GM19240 (cell line): ENCODE results near the gene FAM53B.

Experiments used
- DNase-seq: peaks from one replicate; pipeline ENCODE4 v3.0.0; 2011; ENCODE audit warnings: low spot score; ENCODE audit not compliant: insufficient read length

The FAM53B gene

GRCh38 chr10:124648738-124649137 is 95.4 kb downstream of the FAM53B start:
- no peak for DNase-seq

DNA sequence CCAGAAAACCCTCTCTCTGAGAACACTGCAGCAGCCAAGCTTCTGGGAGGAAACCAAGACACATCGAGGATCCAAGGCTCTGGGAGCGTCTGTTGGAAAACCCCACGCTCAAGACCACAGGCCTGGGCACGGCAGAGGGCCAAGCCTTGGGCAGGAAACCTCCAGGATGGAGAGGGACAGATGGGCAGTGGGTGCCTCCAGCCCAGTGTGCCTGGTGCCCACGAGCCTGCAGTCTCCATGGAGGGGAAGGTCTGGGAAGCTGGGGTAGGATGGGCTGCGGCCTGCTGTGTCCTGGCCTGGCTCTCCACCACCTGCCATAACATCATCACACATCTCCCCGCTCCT is 96.1 kb downstream of the FAM53B start:
- DNase-seq: no peak

DNA sequence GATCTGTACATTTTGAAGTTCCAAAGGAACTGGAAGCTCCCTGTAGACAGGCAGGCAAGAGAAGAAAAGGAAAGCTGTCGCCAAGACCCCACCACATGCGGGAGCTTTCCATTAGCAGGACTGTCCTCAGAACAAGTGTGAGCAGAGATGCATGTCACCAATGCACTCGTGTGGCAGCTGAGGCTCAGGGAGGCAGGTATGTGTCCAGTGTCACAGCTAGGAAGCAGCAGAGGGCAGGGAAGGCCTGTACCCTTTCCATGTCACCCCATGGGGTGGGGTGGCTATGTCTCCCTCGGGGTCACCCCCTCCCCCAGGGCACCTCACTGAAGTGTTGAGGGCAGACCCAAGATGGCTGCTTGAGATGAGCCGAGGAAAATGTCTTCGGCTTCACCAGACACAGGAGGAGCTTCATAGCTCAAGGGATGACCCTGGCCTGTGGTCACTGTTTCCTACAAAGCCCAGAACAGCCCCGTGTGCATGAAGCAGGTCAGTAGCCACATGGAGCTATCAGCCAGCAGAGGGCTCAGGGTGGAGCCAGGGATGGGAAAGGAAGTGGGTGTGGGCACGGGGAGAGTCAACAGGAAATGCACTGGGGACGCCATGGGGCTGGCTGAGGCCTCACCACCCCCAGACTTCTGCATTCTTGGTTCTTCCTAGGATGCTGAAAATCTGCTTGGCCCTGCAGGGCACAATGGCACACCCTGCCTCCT is 96.6 kb downstream of the FAM53B start:
- DNase-seq: peak; percentile 77

DNA sequence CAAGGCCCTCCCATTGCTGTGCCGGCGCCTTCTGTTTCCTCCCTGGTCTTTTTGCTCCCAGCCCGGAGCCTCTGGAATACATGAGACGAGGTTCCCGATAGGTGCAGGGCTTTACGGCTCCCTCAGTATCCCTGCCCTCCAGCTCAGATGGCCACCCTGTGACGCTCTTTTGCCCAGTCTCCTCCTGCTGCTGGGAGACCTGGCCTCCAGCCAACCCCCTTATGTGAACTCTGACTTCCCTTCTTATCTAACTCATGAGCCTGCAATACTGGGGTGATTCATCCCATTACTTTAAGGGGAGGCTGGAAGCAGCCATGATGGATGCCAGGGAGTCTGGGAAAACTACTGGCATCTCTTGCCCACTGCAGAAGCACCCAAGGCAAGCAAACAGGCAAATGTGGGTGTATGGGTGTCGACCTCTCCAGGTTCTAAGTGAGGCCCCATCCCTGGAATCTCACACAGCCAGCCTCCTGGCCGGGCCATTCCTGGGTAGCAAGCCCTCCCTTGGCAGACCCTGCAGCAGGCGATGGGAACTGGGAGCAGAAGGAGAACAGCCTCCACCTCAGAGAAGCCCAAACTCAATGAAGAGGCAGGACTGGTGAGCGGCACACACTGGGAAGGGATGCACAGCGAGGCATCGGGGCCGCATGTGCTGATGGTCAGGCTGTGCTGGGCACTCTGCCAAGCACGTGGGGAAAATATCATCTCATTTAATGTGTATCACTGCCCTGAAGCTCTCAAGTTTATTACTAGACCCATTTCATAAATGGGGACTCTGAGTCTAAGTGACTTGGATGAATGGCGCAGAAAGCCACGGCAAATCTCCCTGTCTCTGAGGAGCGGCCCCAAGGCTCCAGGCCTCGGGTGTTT is 97.5 kb downstream of the FAM53B start:
- DNase-seq: no peak

GRCh38 chr10:124645467-124646095 is 98.6 kb downstream of the FAM53B start:
- DNase-seq: no peak

- DNase-seq: no peak
Observed at GRCh38 chr10:124644771-124645415, 99.3 kb downstream of the FAM53B start.

DNA sequence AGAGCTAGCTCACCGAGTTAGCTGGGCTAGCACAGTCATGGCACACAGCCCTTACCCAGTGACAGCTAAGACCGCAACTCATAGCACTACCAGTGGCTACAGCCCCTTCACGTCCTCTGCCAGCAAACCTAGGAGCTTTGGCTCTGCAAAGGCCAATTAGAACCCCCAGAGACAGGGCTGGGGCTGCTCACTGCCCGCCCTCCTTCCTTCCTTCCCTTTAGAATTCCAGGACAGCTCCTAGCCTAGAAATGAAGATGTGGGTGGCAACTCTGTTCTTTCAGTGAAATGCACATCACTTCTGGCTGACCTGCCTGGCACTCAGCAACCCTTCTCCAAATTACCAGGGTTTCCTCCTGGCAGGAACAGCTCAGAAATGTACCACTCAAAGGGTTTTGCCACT is 99.9 kb downstream of the FAM53B start:
- no peak for DNase-seq

DNA sequence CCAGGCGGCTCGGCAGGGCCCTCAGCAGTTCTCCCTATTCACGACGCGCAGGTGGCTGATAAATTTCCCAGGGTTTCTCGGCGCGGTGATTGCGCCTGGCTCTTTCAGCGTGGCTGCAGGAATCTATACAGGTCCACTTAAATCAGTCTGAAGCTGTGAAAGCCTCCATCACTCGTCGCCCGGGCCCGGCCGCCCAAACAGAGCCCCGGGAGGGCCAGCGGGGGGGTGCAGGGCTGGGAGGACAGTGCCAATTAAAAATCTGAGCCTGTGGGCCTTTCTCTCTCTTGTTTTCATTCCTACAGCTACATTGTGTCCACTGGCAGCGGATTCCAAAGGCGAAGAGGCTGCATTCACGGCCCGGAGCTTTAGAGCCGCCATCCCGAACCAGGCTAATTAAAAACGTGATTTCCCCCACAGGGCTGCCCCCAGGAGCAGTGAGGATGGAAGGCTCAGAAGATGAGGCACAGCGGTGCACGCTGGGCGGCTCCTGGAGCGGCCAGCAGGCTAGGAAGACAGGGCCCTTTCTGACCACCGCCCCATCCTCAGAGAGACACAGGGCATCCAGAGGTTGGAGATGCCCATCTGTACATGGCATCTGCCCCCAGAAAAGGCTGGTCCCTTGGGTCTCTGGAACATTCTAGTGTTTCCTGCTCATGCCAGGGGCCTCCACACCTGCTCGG is 100.7 kb downstream of the FAM53B start:
- DNase-seq: no peak

GRCh38 chr10:124642088-124642710 is 102.0 kb downstream of the FAM53B start:
- DNase-seq: no peak

GRCh38 chr10:124641282-124642087 is 102.7 kb downstream of the FAM53B start:
- DNase-seq: no peak

GRCh38 chr10:124640538-124641231 is 103.5 kb downstream of the FAM53B start:
- DNase-seq: no peak

DNA sequence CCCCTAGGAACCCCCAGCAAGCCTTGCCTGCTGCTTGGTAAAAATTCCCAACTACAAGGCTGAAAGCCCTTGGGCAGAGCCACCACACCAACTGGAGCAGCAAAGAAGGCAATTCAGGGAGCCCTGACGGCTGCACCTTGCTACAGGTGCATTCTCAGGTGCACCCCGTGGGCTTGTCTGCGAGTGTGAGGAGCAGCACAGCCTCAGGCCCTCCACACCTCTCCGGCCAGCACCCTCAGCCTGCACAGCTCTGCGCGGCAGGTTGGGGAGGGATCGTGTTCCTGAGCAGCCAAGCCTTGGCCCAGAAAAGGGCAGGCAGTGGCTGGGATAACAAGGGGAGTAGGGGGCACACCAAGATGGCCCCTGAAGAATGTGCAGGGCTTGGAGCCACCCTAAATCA is 104.1 kb downstream of the FAM53B start:
- no peak for DNase-seq

- DNase-seq: no peak
Observed at GRCh38 chr10:124639646-124640045, 104.5 kb downstream of the FAM53B start.

DNA sequence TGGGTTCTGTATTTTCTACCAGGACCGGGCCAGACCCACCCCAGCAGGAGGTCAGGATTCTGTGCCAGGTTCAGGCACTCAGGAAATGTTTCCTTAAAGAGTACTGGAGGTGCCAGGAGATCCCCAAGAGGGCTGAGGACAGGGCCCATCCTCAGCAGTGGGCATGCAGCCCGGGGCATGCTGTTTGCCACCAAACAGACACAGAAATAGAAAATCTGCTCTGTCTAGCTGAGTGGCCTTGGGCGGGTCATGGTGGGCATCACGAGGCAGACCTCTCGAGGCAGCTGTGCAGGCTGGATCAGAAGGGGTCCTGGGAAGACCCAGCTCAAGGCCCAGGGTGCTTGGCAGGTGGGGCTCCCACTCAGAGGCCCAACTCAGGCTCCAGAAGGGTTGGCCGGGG is 105.0 kb downstream of the FAM53B start:
- no peak for DNase-seq

DNA sequence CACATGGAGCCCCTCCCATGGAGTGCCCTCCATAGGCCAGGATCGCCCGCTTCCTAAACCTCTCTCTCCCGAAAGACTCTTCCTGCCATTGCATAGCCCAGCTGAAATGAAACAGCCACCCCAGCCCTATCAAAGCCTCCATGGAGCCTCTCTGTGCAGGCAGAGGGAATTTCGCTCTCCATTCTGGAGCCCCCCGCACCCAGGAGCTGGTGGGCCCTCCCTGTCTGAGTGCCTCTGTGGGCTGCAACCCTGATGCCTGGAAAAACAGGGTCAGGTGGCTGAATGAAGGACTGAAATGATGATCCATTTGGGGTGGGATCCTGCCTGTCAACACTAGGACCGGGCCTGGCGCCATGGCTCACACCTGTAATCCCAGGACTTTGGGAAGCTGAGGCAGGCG is 106.4 kb downstream of the FAM53B start:
- no peak for DNase-seq

- no peak for DNase-seq
Observed at GRCh38 chr10:124637091-124637700, 107.0 kb downstream of the FAM53B start.

DNA sequence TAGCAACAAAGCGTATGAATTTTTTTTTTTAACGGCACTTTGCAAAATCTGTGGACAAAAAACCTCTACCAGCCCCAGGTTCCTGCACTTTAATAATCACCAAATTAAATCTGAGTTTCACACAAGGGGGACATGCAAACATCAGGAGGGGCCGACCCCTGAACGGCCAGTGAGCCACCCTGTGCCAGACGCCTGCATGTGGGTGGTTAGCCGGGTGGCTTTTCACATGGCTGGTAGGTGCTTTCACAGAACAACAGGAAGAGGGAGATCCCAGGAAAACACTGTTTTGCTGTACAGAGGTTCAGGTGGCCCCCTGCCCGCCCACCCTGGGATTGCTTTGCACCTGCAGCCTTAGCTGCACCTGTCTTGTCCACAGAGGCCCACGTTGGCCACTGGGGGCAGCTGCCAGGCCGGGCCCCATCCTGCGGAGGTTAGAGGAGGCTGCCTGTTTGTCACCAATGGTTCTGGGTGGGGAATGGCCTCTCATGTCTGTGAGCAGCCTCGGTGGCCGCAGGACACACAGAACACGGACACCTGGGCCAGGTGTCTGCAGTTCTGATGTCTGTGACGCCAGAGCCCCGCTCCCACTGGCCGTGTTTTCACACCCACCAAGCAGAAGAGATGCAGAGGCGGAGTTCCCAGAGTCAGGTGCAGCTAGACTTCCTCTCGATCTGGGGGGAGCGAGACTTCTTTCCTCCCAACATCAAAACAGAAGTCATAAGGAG is 107.7 kb downstream of the FAM53B start:
- DNase-seq: no peak

DNA sequence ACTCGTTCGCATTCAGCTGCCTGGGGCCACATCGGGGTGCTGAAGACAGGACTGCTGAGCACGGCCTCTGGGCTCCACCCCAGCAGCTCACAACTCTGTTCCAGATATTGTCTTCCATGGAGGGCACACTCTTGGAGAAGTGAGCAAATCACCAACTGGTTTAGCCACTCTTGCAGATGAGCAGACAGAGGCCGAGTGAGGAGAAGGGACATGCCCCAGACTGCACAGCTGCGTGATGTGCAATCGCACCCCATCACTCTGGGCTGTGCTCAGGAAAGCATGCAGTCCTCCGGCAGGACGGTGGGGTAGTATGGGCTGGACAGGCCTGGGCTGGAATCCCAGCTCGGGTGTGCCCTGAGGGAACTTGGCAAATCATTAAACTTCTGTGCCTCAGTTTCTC is 111.6 kb downstream of the FAM53B start:
- no peak for DNase-seq
